Stimulated activated CD8-positive, alpha-beta memory T cell treated with anti-CD3 and anti-CD28 coated beads, Interleukin-7, amount 100 ng/mL, for 1 hour (primary cell): Measurements from ENCODE around the gene ATXN2.

Experiments used
- DNase-seq, 2 donors: peaks; one replicate each; pipeline ENCODE4 v3.0.0-alpha.2; 2020; ENCODE audit warnings: low read depth in 2 of 2

ATXN2 gene

DNA sequence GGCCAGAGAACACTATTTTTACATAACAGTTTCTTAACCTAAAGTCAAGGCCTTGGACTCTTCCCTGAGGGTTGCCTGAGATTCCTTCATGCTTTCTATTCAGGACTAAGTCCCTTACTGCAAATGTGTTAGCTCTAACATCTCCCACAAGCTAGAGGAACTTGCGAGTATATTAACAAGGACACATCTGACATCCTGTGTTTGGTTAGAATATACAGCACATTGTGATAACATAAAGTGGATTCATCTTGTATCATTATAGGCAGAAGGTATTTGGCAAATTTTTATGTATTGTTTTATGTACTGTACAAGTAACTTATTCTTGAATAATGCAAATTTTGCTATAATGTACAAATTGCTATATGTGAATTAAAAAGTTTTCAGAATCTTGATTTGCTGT is 147.9 kb downstream of the ATXN2 start:
- DNase-seq = no peak

DNA sequence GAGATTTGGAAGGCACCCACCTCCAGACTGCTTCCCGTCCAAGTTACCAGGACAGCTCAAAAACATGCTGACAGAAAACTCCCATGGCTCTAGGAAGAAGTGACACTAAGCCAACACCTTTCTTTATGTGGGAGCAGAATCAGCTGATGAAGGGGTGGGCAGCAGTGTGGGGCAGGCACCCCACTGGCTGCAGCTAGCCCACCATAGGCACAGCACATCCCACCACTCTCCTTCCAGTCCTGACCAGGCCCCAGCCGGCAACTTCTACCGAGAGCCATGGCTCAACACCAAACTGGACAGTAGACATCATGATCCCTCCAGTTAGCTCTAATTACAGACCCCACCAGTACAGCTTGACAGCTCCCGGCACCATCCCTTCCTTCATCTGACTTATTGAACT is 148.4 kb downstream of the ATXN2 start:
- DNase-seq = no peak

DNA sequence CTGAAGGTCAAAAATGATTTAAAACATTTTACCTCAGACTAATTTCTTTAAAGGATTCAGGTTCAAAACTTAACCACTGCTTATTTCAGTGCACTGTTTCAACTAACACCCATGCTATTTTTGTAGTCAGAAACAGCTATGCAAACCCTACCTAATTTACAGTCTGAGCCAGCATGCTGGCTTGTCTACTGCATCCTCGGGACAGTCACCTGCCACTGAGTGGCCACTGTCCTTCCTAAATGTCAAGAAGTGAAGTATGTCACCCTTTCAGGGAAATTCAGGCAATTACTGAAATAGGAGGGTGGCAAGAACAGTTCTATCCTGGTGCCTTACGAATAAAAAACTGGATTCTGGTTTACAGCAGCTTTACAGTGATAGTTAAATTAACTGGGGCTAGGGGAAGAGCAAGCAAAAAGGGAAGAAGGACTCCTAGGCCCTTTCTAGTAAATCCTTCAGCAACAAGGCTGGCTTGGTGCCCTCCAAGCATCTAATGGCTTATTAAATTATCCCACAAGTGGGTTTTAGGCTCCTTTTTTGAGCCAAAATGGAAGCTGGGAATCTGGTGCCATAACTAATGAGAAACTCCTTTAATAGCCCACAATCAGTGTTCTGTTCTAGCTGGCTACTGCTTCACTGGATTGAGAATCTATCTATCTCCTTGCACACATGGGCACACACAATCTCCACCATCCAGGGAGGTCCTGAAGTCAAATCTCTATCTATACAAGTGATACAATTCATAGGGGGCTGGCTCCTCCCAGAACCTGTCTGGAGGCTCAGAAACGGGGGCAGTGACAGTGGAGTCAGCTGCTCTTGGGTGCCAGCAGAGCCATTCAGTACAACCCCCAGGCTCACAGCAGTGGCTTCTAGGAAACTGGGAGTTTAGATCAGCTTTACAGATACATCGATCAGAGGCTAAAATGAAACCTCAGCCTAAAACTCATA is 150.0 kb downstream of the ATXN2 start:
- no peak for DNase-seq

GRCh38 chr12:111448266-111448830 is 150.8 kb downstream of the ATXN2 start:
- no peak for DNase-seq

GRCh38 chr12:111447571-111448265 is 151.4 kb downstream of the ATXN2 start:
- no peak for DNase-seq

- DNase-seq = no peak
Observed at GRCh38 chr12:111446631-111447570, 152.2 kb downstream of the ATXN2 start.

- DNase-seq = no peak
Observed at GRCh38 chr12:111445726-111446581, 153.2 kb downstream of the ATXN2 start.

- peak in 1 of 2 donors; percentile 50 for DNase-seq
Observed at GRCh38 chr12:111444925-111445725, 154.0 kb downstream of the ATXN2 start.

- no peak for DNase-seq
Observed at GRCh38 chr12:111444314-111444924, 154.7 kb downstream of the ATXN2 start.

GRCh38 chr12:111443586-111443985 is 155.5 kb downstream of the ATXN2 start:
- DNase-seq = no peak

DNA sequence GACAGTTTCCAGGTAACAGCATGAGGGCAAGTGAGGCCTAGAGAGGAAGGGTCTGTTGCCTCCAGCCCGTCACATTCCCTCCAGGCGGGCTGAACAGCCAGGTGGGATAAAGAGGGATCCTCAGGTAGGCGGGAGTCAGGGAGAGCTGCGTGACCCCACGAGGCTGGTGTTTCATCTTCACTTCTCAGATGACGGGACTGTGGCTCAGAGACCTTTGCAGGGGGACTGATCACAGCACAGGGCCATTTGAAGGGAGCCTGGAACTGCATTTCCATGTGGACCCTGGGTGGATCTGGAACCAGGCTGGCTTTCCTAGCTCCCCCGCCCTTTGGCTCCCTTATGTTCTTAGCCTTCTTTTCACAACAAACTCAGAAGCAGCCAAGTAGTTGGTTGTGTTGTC is 156.0 kb downstream of the ATXN2 start:
- DNase-seq = no peak

DNA sequence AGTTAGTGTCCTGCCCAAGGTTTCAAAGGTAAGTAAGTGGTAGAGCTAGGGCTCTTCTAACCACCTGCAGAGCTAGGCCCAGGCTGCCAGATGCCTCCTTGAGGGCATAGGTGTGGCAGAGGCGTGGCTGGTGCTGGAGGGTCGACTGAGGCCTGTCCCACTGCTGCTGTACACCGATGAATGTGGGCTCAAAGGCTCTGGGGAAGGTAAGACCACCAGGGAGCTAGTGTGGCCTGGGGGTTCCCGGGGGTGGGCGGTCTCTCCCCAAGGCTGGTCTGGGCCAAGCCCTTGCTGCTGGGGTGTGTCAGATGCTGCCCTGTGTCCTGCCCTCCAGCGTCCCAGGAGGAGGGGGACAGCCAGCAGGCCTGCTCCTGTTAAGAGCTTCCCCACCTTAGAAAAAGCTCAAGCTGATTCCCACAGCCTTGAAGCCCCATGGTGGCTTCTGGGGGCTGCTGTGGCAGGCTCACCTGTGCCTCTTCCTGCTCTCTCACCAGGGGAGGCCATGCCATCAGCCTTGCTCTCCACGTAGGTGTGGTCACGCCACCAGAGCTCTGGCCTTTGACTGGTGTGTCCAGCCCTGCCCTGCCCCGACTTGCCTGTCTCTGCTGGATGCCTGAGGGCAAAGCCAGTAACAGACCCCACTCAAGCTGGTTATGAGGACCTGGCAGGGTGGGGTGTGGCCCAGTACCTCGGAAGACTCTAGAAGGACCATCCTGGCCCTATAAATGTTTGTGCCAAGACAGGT is 156.6 kb downstream of the ATXN2 start:
- no peak for DNase-seq

DNA sequence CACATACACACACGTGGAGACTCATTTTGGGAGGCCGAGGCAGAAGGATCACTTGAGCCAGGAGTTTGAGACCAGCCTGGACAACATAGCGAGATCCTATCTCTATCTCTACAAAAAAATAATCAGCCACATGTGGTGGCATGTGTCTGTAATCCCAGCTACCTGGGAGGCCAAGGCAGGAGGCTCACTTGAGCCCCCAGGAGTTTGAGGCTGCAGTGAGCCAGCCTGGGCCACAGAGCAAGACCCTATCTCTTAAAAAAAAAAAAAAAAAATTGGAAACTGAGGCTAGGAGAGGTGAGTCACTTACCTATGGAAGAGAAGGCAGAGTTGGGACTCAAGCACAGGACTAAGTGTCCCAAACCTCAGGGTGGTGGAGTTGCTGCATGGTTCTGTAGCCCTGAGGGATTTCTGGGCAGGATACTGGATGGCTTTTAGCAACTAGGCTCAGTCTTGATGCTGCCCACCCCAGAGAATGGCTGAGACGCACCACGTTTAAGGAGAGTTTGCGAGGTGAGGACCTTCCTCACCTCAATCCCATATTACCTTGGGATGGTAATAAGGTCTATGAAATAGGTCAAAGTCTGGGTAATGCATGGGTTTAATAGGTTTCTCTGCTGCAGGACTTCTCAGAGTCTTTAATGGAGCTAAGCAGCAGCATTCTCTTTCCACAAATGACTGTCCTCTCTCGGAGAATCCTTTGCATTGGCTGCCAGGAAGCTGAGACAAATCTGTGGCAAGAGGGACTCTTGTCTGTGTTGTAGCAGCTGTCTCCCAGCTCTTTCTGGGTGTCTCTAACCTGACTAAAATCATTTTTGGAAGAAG is 157.8 kb downstream of the ATXN2 start:
- no peak for DNase-seq

GRCh38 chr12:111440631-111441030 is 158.5 kb downstream of the ATXN2 start:
- no peak for DNase-seq

GRCh38 chr12:111440152-111440551 is 159.0 kb downstream of the ATXN2 start:
- DNase-seq = no peak

- DNase-seq = no peak
Observed at GRCh38 chr12:111439657-111440151, 159.4 kb downstream of the ATXN2 start.

GRCh38 chr12:111438481-111438880 is 160.6 kb downstream of the ATXN2 start:
- DNase-seq = peak in 1 of 2 donors; percentile 43
